Measurements from ENCODE around the gene SMIM10L2A. TPM values are rescaled to one million over a fixed set of nuclear protein-coding genes. Genes with fewer than 3 reads are reported as not detected.
A peak's percentile ranks its signal among the peaks of the same experiment; 100 is the strongest.
"Not testable (repeated sequence)": the region's sequence is repeated elsewhere in the genome, so short reads cannot be mapped to it uniquely, and the experiment has no call there.

Gene SMIM10L2A
- total RNA-seq, 1 donor from 2014 or later = 1.3 TPM

DNA sequence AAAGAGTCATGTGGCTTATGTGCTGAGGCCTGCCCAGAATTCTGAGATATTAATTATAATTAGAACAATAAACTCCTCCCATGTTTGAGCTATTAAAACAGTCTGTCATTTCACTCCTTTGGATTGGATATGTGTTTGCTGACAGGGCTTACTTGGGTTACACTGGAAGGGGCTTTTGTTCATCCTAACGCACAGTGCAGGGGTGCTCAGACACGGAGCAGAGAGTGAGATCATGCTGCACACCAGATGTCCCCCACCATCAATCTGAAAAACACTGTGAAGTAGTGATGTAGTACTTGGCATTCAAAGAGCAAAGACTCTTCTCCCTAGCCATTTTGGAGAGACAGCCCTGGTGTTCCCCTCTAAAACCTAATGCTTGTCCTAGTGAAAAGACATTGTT is 24.1 kb upstream of the SMIM10L2A start:
- Mint-ChIP-seq H3K9me3 (no peaks in the 10 kb centered on the region), H3K36me3 (ENCODE audit: low read depth) (no peaks in the 10 kb centered on the region), H3K27ac (no peak overlapping the region), H3K27me3 (ENCODE audit: insufficient read depth) (no peaks in the 10 kb centered on the region), H3K4me3 (no peak overlapping the region), H3K4me1 (ENCODE audit: low read depth) (peaks cover 7% of the 10 kb centered on the region)
- no peak for DNase-seq (ENCODE audit: low spot score)
- intact Hi-C loops (cut with micrococcal nuclease) = no loop called here

DNA sequence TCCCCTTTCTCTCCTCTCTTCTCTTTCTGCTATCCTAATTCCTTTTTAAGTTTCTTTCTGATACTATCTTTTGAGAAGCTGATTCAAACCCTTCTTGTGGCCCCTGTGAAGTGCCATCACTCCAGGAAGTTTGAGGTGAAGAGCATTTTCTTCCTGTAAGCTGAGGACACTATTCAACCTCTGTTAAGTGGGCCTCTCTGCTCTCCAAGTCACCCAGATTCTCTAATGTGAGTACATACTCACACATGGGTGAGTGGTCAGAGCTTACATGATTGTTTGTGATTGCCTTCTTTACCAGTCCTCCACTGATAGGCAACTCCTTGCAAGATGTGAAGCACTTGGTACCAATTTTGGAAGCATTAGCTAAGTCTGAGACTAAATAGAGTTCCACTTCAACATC is 18.4 kb upstream of the SMIM10L2A start:
- H3K4me1 Mint-ChIP-seq (ENCODE audit: low read depth) = peaks cover 12% of the 10 kb centered on the region
- H3K27ac Mint-ChIP-seq = peak overlapping the region; percentile 31
- H3K27me3 Mint-ChIP-seq (ENCODE audit: insufficient read depth) = peaks cover 4% of the 10 kb centered on the region
- H3K36me3 Mint-ChIP-seq (ENCODE audit: low read depth) = no peaks in the 10 kb centered on the region
- peak overlapping the region; percentile 41 for H3K4me3 Mint-ChIP-seq
- intact Hi-C loops (cut with micrococcal nuclease) = no loop called here
- no peak for DNase-seq (ENCODE audit: low spot score)
- no peaks in the 10 kb centered on the region for H3K9me3 Mint-ChIP-seq

DNA sequence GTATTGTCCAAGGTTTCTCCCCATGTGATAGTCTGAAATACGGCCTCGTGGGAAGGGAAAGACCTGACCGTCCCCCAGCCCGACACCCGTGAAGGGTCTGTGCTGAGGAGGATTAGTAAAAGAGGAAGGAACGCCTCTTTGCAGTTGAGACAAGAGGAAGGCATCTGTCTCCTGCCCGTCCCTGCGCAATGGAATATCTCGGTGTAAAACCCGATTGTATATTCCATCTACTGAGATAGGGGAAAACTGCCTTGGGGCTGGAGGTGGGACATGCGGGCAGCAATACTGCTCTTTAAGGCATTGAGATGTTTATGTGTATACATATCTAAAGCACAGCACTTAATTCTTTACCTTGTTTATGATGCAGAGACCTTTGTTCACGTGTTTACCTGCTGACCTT is 15.3 kb upstream of the SMIM10L2A start:
- peaks cover 19% of the 10 kb centered on the region for H3K4me1 Mint-ChIP-seq (ENCODE audit: low read depth)
- H3K9me3 Mint-ChIP-seq; H3K27ac Mint-ChIP-seq; intact Hi-C loops (cut with micrococcal nuclease); H3K36me3 Mint-ChIP-seq (ENCODE audit: low read depth); H3K4me3 Mint-ChIP-seq; H3K27me3 Mint-ChIP-seq (ENCODE audit: insufficient read depth); DNase-seq (ENCODE audit: low spot score): not testable (repeated sequence)

DNA sequence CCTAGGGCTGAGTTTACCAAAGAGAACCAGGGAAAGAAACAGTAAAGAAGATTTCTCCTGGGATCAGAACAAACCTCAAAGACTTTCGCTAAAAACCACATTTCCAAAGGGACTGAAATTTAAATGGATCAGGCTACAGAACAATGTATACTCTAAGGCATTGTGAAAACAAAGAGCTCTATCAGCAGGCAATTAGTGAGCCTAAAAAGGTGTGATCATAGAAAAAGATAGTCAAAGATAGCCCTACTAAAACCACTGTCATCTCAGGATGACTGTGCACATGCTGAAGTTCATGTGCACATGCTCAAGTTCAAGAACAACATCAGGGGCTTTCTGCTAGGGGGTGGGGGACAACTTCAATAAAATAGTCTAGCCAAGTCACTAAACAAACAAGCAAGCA is 12.9 kb upstream of the SMIM10L2A start:
- DNase-seq (ENCODE audit: low spot score) = no peak
- Mint-ChIP-seq H3K4me3 (no peak overlapping the region), H3K4me1 (ENCODE audit: low read depth) (peaks cover 7% of the 10 kb centered on the region), H3K27ac (no peak overlapping the region), H3K27me3 (ENCODE audit: insufficient read depth) (peaks cover 5% of the 10 kb centered on the region), H3K36me3 (ENCODE audit: low read depth) (no peaks in the 10 kb centered on the region), H3K9me3 (peaks cover 4% of the 10 kb centered on the region)
- intact Hi-C loops (cut with micrococcal nuclease) = no loop called here

DNA sequence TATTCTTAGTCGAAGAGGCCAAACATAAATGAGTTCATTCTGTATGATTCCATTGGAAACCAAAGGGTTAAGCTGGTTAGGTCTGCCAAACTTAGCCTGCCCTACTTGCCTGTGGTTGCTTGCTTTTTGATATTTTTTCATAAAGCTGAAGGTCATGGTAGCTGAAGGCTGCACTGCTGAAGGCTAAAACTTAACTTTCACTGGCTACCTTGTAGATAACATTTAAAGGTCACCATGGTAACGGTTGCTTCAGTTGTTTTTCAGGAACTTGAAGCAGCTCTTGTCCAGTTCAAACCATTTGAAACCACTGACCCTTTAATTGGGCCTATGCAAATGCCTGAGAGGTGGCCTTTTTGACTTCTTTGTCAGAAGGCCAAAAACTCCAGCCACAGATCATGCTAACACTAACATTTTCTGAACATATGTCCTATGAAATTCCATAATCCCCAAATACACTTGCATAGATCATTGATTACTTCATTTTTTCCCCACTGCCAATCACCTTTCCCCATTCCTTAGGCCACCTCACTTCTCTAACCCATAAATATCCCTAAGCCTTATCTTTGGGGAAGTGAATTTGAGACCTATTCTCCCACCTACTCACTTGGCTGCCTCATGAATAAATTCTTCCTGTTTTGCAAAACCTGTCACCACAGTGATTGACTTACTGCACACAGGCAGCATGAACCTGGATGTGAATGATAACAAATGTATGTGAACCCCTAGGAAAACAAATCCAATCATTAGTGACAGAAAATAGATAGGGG is 10.7 kb upstream of the SMIM10L2A start:
- DNase-seq (ENCODE audit: low spot score) = no peak
- Mint-ChIP-seq H3K4me1 (ENCODE audit: low read depth) (peaks cover 7% of the 10 kb centered on the region), H3K9me3 (peaks cover 6% of the 10 kb centered on the region), H3K27ac (no peak overlapping the region), H3K36me3 (ENCODE audit: low read depth) (no peaks in the 10 kb centered on the region), H3K4me3 (no peak overlapping the region), H3K27me3 (ENCODE audit: insufficient read depth) (peaks cover 5% of the 10 kb centered on the region)
- intact Hi-C loops (cut with micrococcal nuclease) = no loop called here

- H3K4me1 Mint-ChIP-seq (ENCODE audit: low read depth) = peaks cover 7% of the 10 kb centered on the region
- peaks cover 5% of the 10 kb centered on the region for H3K27me3 Mint-ChIP-seq (ENCODE audit: insufficient read depth)
- H3K36me3 Mint-ChIP-seq (ENCODE audit: low read depth) = no peaks in the 10 kb centered on the region
- intact Hi-C loops (cut with micrococcal nuclease) = no loop called here
- no peak overlapping the region for H3K4me3 Mint-ChIP-seq
- DNase-seq (ENCODE audit: low spot score) = no peak
- H3K9me3 Mint-ChIP-seq = peaks cover 6% of the 10 kb centered on the region
- H3K27ac Mint-ChIP-seq = no peak overlapping the region
Observed at GRCh38 chrX:135411893-135412292, 9.9 kb upstream of the SMIM10L2A start.

GRCh38 chrX:135416546-135416945 is 5.2 kb upstream of the SMIM10L2A start:
- no peak overlapping the region for H3K4me3 Mint-ChIP-seq
- DNase-seq (ENCODE audit: low spot score) = no peak
- intact Hi-C loops (cut with micrococcal nuclease) = loop anchor here (5.0 kb wide), 1 partner anchor 141 kb away; no protein-coding TSS in a partner anchor
- no peak overlapping the region for H3K27ac Mint-ChIP-seq
- peaks cover 17% of the 10 kb centered on the region for H3K27me3 Mint-ChIP-seq (ENCODE audit: insufficient read depth)
- H3K36me3 Mint-ChIP-seq (ENCODE audit: low read depth) = no peaks in the 10 kb centered on the region
- peaks cover 6% of the 10 kb centered on the region for H3K9me3 Mint-ChIP-seq
- no peaks in the 10 kb centered on the region for H3K4me1 Mint-ChIP-seq (ENCODE audit: low read depth)

DNA sequence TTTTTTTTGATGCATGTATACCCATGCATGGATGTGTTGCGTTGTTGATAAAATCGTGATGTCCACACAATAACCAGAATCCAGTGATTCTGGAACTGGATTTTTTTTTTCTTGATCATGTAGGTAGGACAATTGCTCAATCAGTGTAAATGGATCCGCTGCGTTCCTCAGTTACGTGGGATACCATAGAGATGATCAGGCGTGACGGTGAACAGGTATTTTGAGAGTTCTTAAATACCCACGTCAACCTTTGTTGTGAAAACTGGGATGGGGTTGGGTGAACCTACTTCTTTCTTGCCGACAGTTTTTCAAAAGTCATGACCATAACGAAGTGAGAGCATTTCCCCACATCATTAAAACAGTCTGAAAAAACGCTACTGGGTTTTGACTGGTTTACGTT is 913 bp upstream of the SMIM10L2A start:
- Mint-ChIP-seq H3K27me3 (ENCODE audit: insufficient read depth) (peaks cover 18% of the 10 kb centered on the region), H3K36me3 (ENCODE audit: low read depth) (no peaks in the 10 kb centered on the region), H3K4me1 (ENCODE audit: low read depth) (peaks cover 4% of the 10 kb centered on the region), H3K27ac (no peak overlapping the region), H3K4me3 (peak overlapping the region; percentile 73), H3K9me3 (no peaks in the 10 kb centered on the region)
- no peak for DNase-seq (ENCODE audit: low spot score)
- intact Hi-C loops (cut with micrococcal nuclease) = loop anchor here (2.0 to 5.0 kb wide), 3 partner anchors 39 to 551 kb away; partner anchors contain the start of genes INTS6L and MMGT1

DNA sequence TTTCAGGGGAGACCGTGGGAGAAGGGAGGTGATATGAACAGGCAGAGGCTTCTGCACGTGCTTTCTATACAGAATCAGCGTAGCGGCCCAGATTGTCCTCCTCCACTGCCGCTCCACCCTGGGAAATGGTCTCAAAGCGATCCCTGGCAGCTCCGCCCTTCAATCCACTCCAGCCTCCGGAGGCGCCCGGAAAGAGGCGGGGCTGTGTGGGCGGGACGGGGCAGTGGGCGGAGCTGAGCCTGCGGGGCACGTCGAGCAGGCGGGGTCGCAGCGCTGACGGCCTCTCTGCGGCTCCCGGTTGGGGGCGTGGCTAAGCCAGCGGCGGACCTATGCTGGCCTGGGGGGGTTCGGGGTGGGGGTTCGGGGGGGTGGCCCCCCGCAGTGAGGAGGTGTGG is 210 bp upstream of the SMIM10L2A start:
- intact Hi-C loops (cut with micrococcal nuclease) = loop anchor here (2.0 to 5.0 kb wide), 3 partner anchors 39 to 551 kb away; partner anchors contain the start of genes INTS6L and MMGT1

GRCh38 chrX:135422810-135423168 is 1.0 kb downstream of the SMIM10L2A start:
- H3K27ac Mint-ChIP-seq; H3K36me3 Mint-ChIP-seq (ENCODE audit: low read depth); H3K9me3 Mint-ChIP-seq; H3K4me1 Mint-ChIP-seq (ENCODE audit: low read depth); DNase-seq (ENCODE audit: low spot score): not testable (repeated sequence)
- peaks cover 15% of the 10 kb centered on the region for H3K27me3 Mint-ChIP-seq (ENCODE audit: insufficient read depth)
- intact Hi-C loops (cut with micrococcal nuclease) = loop anchor here (5.0 kb wide), 2 partner anchors 40 to 550 kb away; partner anchors contain the start of gene MMGT1
- H3K4me3 Mint-ChIP-seq = peak overlapping the region; percentile 72

More for the DNA sequence above, 210 bp upstream of the SMIM10L2A start:
- Mint-ChIP-seq H3K9me3 (no peaks in the 10 kb centered on the region), H3K4me1 (ENCODE audit: low read depth) (peaks cover 4% of the 10 kb centered on the region), H3K4me3 (peak overlapping the region; percentile 73), H3K36me3 (ENCODE audit: low read depth) (no peaks in the 10 kb centered on the region), H3K27me3 (ENCODE audit: insufficient read depth) (peaks cover 18% of the 10 kb centered on the region), H3K27ac (peak overlapping the region; percentile 29)
- peak; percentile 82 for DNase-seq (ENCODE audit: low spot score)

- not testable (repeated sequence) for DNase-seq (ENCODE audit: low spot score); H3K4me1 Mint-ChIP-seq (ENCODE audit: low read depth); H3K9me3 Mint-ChIP-seq; H3K36me3 Mint-ChIP-seq (ENCODE audit: low read depth); H3K27ac Mint-ChIP-seq
- Mint-ChIP-seq H3K27me3 (ENCODE audit: insufficient read depth) (peaks cover 11% of the 10 kb centered on the region), H3K4me3 (peak overlapping the region; percentile 72)
- intact Hi-C loops (cut with micrococcal nuclease) = loop anchor here (5.0 kb wide), 2 partner anchors 41 to 549 kb away; partner anchors contain the start of gene MMGT1
Observed at GRCh38 chrX:135423173-135423864, 1.6 kb downstream of the SMIM10L2A start.

DNA sequence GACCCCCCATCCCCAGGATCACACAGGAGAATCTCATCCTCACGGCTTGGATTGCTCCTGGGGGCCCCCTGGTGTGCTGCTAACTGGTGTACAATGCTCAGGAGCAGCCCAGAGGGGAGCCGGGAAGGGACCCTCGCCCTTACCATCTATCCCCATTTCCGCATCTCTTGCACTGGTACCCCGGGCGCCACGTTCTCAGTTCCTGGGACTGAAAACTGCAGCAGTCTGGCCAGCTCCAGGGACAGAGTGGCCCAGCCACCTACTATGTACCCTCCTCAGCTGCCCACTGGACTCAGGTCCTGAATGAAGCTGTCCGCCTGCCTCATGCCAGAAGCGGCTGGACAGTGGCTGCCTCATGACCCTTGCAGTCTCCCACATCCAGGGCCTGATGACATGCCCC is 2.7 kb downstream of the SMIM10L2A start:
- intact Hi-C loops (cut with micrococcal nuclease) = loop anchor here (5.0 kb wide), 2 partner anchors 42 to 548 kb away; partner anchors contain the start of gene MMGT1
- H3K27me3 Mint-ChIP-seq (ENCODE audit: insufficient read depth) = peaks cover 8% of the 10 kb centered on the region
- no peak overlapping the region for H3K27ac Mint-ChIP-seq
- H3K4me1 Mint-ChIP-seq (ENCODE audit: low read depth) = peaks cover 4% of the 10 kb centered on the region
- no peak overlapping the region for H3K4me3 Mint-ChIP-seq
- no peak for DNase-seq (ENCODE audit: low spot score)
- no peaks in the 10 kb centered on the region for H3K9me3 Mint-ChIP-seq
- no peaks in the 10 kb centered on the region for H3K36me3 Mint-ChIP-seq (ENCODE audit: low read depth)

Measured in activated T-helper 1 cell treated with anti-CD3 and anti-CD28 coated beads, Interleukin-12 subunit alpha, Interleukin-12 subunit beta, Interleukin-2, Interleukin-4 antibody, amounts not matched to agents 30 ng/mL and 10 ng/mL and 1 ng/mL, durations not matched to agents 14 hours and 24 hours and 36 hours (primary cell).